HG03565 (cell line): Measurements from ENCODE around the gene MAGEB18.

ENCODE experiments used
- ATAC-seq: cut with Tn5 transposase; IDR thresholded peaks from one replicate; pipeline ENCODE4 v1.9.1; 2021; ENCODE audit warnings: mild to moderate bottlenecking, moderate library complexity; ENCODE audit not compliant: unreplicated experiment

Gene MAGEB18

GRCh38 chrX:26138274-26138673 is at the start of gene MAGEB18:
TSS of gene MAGEB18 (plus strand) at chrX:26138343. CDS start at chrX:26138986, 643 bp downstream.
- no peak for ATAC-seq

- no peak for ATAC-seq
Observed at GRCh38 chrX:26100421-26100920, 37.7 kb upstream of the MAGEB18 start.

GRCh38 chrX:26109142-26109541 is 29.0 kb upstream of the MAGEB18 start:
- ATAC-seq, result no peak

GRCh38 chrX:26146024-26146423 is 7.9 kb downstream of the MAGEB18 start:
- ATAC-seq, result no peak

- ATAC-seq, result no peak
Observed at GRCh38 chrX:26160301-26160700, 22.2 kb downstream of the MAGEB18 start, which contains the start of gene MAGEB6B. TSS of gene MAGEB6B (plus strand) at chrX:26160601. CDS start at chrX:26160601, 0 bp downstream.
